Measurements from ENCODE around the gene TXK. TPM values are rescaled to one million over a fixed set of nuclear protein-coding genes. Genes with fewer than 3 reads are reported as not detected.

Gene TXK
- total RNA-seq, 1 experiment from 2014 or later: not detected

DNA sequence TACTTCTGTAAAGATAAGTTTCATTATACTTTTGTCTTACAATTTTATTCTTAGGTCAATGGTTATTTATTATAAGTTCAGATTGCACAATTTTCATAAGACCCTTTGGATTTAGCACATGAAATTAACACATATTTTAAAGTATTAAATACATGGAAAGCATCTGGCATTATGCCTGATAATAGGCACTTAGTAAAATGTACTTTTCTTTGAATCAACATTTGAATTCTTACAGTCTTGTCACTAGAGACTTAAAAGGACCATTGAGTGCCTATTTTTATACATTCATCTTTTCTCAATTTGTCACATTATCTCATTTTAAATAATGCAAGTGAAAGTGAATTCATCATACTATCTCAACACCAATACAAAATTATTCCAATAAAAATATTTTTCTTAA is 94.5 kb downstream of the TXK start:
- H3K79me2 ChIP-seq (ENCODE audit: low read length): no peaks in the 10 kb centered on the region
- H3K4me3 ChIP-seq (ENCODE audit: low read length): no peak overlapping the region
- no peak overlapping the region for H3K27ac ChIP-seq (ENCODE audit: low read length)
- DNase-seq: peak; percentile 63
- no peaks in the 10 kb centered on the region for H3K36me3 ChIP-seq (ENCODE audit: insufficient read depth, low read length)
- no peaks in the 10 kb centered on the region for H3K9me2 ChIP-seq (replicated peaks; ENCODE audit: insufficient read depth, low read length)
- H3K9me3 ChIP-seq (ENCODE audit: low read length): no peaks in the 10 kb centered on the region
- H3K4me2 ChIP-seq (ENCODE audit: low read depth, low read length, poor library complexity, severe bottlenecking): peak overlapping the region; percentile 28
- no peak overlapping the region for H2AFZ ChIP-seq (ENCODE audit: low read length)
- no peaks in the 10 kb centered on the region for H3K27me3 ChIP-seq (ENCODE audit: low read length)
- H3K9ac ChIP-seq (ENCODE audit: low read length): no peak overlapping the region
- H3K4me1 ChIP-seq (ENCODE audit: low read length): peaks cover 68% of the 10 kb centered on the region
- no peaks in the 10 kb centered on the region for H4K20me1 ChIP-seq (ENCODE audit: insufficient read depth, low read depth, low read length)

GRCh38 chr4:48038666-48039065 is 95.4 kb downstream of the TXK start:
- Histone ChIP-seq H3K27me3 (ENCODE audit: low read length) (no peaks in the 10 kb centered on the region), H4K20me1 (ENCODE audit: insufficient read depth, low read depth, low read length) (no peaks in the 10 kb centered on the region), H3K4me2 (ENCODE audit: low read depth, low read length, poor library complexity, severe bottlenecking) (no peak overlapping the region), H2AFZ (ENCODE audit: low read length) (no peak overlapping the region), H3K9me3 (ENCODE audit: low read length) (no peaks in the 10 kb centered on the region), H3K9ac (ENCODE audit: low read length) (no peak overlapping the region), H3K4me1 (ENCODE audit: low read length) (peaks cover 67% of the 10 kb centered on the region), H3K9me2 (replicated peaks; ENCODE audit: insufficient read depth, low read length) (no peaks in the 10 kb centered on the region), H3K79me2 (ENCODE audit: low read length) (no peaks in the 10 kb centered on the region), H3K36me3 (ENCODE audit: insufficient read depth, low read length) (no peaks in the 10 kb centered on the region), H3K4me3 (ENCODE audit: low read length) (no peak overlapping the region), H3K27ac (ENCODE audit: low read length) (no peak overlapping the region)
- peak; percentile 39 for DNase-seq

DNA sequence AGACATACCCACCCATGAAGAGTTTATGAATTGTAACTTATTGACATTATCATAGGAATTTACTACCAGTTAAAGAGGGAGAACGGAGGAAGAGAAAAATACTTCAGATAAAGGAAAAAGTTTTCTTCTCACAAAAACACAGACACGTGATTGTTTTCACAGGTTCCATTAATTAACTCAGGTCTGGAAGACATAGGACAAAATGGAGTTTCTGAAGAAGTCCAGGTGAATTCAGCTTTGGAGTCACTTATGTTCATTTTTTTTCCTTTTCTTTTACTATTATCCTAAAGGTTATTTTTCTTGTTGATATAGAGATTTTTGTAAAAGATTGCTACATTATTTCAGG is 97.0 kb downstream of the TXK start:
- Histone ChIP-seq H3K9ac (ENCODE audit: low read length) (no peak overlapping the region), H3K4me3 (ENCODE audit: low read length) (no peak overlapping the region), H3K4me1 (ENCODE audit: low read length) (peaks cover 63% of the 10 kb centered on the region), H2AFZ (ENCODE audit: low read length) (peak overlapping the region; percentile 3; the same call in 1 of the 2 replicates), H4K20me1 (ENCODE audit: insufficient read depth, low read depth, low read length) (no peaks in the 10 kb centered on the region), H3K4me2 (ENCODE audit: low read depth, low read length, poor library complexity, severe bottlenecking) (peak overlapping the region; percentile 54), H3K27me3 (ENCODE audit: low read length) (no peaks in the 10 kb centered on the region), H3K9me2 (replicated peaks; ENCODE audit: insufficient read depth, low read length) (no peaks in the 10 kb centered on the region), H3K9me3 (ENCODE audit: low read length) (no peaks in the 10 kb centered on the region), H3K36me3 (ENCODE audit: insufficient read depth, low read length) (no peaks in the 10 kb centered on the region), H3K79me2 (ENCODE audit: low read length) (no peaks in the 10 kb centered on the region), H3K27ac (ENCODE audit: low read length) (peak overlapping the region; percentile 80)
- DNase-seq: no peak

GRCh38 chr4:48035952-48036351 is 98.1 kb downstream of the TXK start:
- peak overlapping the region; percentile 80 for H3K27ac ChIP-seq (ENCODE audit: low read length)
- no peak overlapping the region for H3K9ac ChIP-seq (ENCODE audit: low read length)
- peak overlapping the region; percentile 54 for H3K4me2 ChIP-seq (ENCODE audit: low read depth, low read length, poor library complexity, severe bottlenecking)
- H3K79me2 ChIP-seq (ENCODE audit: low read length): no peaks in the 10 kb centered on the region
- H3K36me3 ChIP-seq (ENCODE audit: insufficient read depth, low read length): no peaks in the 10 kb centered on the region
- H3K27me3 ChIP-seq (ENCODE audit: low read length): no peaks in the 10 kb centered on the region
- H3K4me1 ChIP-seq (ENCODE audit: low read length): peaks cover 63% of the 10 kb centered on the region
- H2AFZ ChIP-seq (ENCODE audit: low read length): no peak overlapping the region
- no peaks in the 10 kb centered on the region for H4K20me1 ChIP-seq (ENCODE audit: insufficient read depth, low read depth, low read length)
- no peak for DNase-seq
- H3K9me3 ChIP-seq (ENCODE audit: low read length): no peaks in the 10 kb centered on the region
- 0 out of 2 replicates have a peak overlapping the region, but pooled peaks have one; percentile 19 for H3K4me3 ChIP-seq (ENCODE audit: low read length)
- H3K9me2 ChIP-seq (replicated peaks; ENCODE audit: insufficient read depth, low read length): no peaks in the 10 kb centered on the region

GRCh38 chr4:48033825-48034413 is 100.1 kb downstream of the TXK start:
- H3K4me3 ChIP-seq (ENCODE audit: low read length): no peak overlapping the region
- no peak overlapping the region for H3K4me2 ChIP-seq (ENCODE audit: low read depth, low read length, poor library complexity, severe bottlenecking)
- no peaks in the 10 kb centered on the region for H3K9me3 ChIP-seq (ENCODE audit: low read length)
- H3K36me3 ChIP-seq (ENCODE audit: insufficient read depth, low read length): no peaks in the 10 kb centered on the region
- no peaks in the 10 kb centered on the region for H3K9me2 ChIP-seq (replicated peaks; ENCODE audit: insufficient read depth, low read length)
- no peaks in the 10 kb centered on the region for H4K20me1 ChIP-seq (ENCODE audit: insufficient read depth, low read depth, low read length)
- H2AFZ ChIP-seq (ENCODE audit: low read length): no peak overlapping the region
- H3K79me2 ChIP-seq (ENCODE audit: low read length): no peaks in the 10 kb centered on the region
- no peaks in the 10 kb centered on the region for H3K27me3 ChIP-seq (ENCODE audit: low read length)
- H3K9ac ChIP-seq (ENCODE audit: low read length): no peak overlapping the region
- H3K4me1 ChIP-seq (ENCODE audit: low read length): peaks cover 54% of the 10 kb centered on the region
- DNase-seq: peak; percentile 91
- H3K27ac ChIP-seq (ENCODE audit: low read length): no peak overlapping the region

- Histone ChIP-seq H3K36me3 (ENCODE audit: insufficient read depth, low read length) (no peaks in the 10 kb centered on the region), H3K4me1 (ENCODE audit: low read length) (peaks cover 59% of the 10 kb centered on the region), H4K20me1 (ENCODE audit: insufficient read depth, low read depth, low read length) (no peaks in the 10 kb centered on the region), H3K27ac (ENCODE audit: low read length) (no peak overlapping the region), H3K27me3 (ENCODE audit: low read length) (no peaks in the 10 kb centered on the region), H3K9me2 (replicated peaks; ENCODE audit: insufficient read depth, low read length) (no peaks in the 10 kb centered on the region), H3K4me3 (ENCODE audit: low read length) (no peak overlapping the region), H3K9me3 (ENCODE audit: low read length) (no peaks in the 10 kb centered on the region), H2AFZ (ENCODE audit: low read length) (no peak overlapping the region), H3K4me2 (ENCODE audit: low read depth, low read length, poor library complexity, severe bottlenecking) (no peak overlapping the region), H3K9ac (ENCODE audit: low read length) (no peak overlapping the region), H3K79me2 (ENCODE audit: low read length) (no peaks in the 10 kb centered on the region)
- DNase-seq: no peak
These were observed 100.6 kb downstream of the TXK start for GRCh38 chr4:48033412-48033811.

DNA sequence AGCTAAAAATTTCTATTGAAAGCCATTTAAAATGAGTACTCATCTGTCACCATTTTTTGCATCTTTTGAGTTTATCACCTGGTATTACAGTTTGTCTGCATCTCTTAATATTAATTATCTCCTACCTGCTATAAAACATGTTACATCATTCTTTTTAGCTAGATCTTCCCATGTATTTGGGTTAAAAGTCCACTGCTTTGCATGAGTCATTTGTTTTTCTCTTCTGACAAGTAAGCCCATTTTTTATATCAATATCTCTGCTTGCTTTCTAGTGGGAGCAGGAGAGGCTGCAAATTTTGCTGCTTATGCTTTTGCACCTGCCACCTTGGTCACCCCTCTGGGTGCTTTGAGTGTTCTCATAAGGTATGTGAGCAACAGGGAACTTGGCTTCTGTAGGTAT is 101.3 kb downstream of the TXK start:
- no peaks in the 10 kb centered on the region for H3K27me3 ChIP-seq (ENCODE audit: low read length)
- H3K9me2 ChIP-seq (replicated peaks; ENCODE audit: insufficient read depth, low read length): no peaks in the 10 kb centered on the region
- no peaks in the 10 kb centered on the region for H3K36me3 ChIP-seq (ENCODE audit: insufficient read depth, low read length)
- H3K27ac ChIP-seq (ENCODE audit: low read length): no peak overlapping the region
- H3K9me3 ChIP-seq (ENCODE audit: low read length): no peaks in the 10 kb centered on the region
- no peak for DNase-seq
- no peak overlapping the region for H3K9ac ChIP-seq (ENCODE audit: low read length)
- H3K79me2 ChIP-seq (ENCODE audit: low read length): no peaks in the 10 kb centered on the region
- H3K4me2 ChIP-seq (ENCODE audit: low read depth, low read length, poor library complexity, severe bottlenecking): no peak overlapping the region
- no peak overlapping the region for H3K4me3 ChIP-seq (ENCODE audit: low read length)
- H2AFZ ChIP-seq (ENCODE audit: low read length): no peak overlapping the region
- no peaks in the 10 kb centered on the region for H4K20me1 ChIP-seq (ENCODE audit: insufficient read depth, low read depth, low read length)
- H3K4me1 ChIP-seq (ENCODE audit: low read length): peaks cover 60% of the 10 kb centered on the region

GRCh38 chr4:48031802-48032525 is 102.1 kb downstream of the TXK start:
- peaks cover 52% of the 10 kb centered on the region for H3K4me1 ChIP-seq (ENCODE audit: low read length)
- DNase-seq: no peak
- H3K9ac ChIP-seq (ENCODE audit: low read length): no peak overlapping the region
- H3K27ac ChIP-seq (ENCODE audit: low read length): no peak overlapping the region
- no peaks in the 10 kb centered on the region for H3K9me3 ChIP-seq (ENCODE audit: low read length)
- no peak overlapping the region for H2AFZ ChIP-seq (ENCODE audit: low read length)
- H3K4me2 ChIP-seq (ENCODE audit: low read depth, low read length, poor library complexity, severe bottlenecking): no peak overlapping the region
- H3K27me3 ChIP-seq (ENCODE audit: low read length): no peaks in the 10 kb centered on the region
- no peaks in the 10 kb centered on the region for H3K36me3 ChIP-seq (ENCODE audit: insufficient read depth, low read length)
- no peaks in the 10 kb centered on the region for H4K20me1 ChIP-seq (ENCODE audit: insufficient read depth, low read depth, low read length)
- no peak overlapping the region for H3K4me3 ChIP-seq (ENCODE audit: low read length)
- H3K9me2 ChIP-seq (replicated peaks; ENCODE audit: insufficient read depth, low read length): no peaks in the 10 kb centered on the region
- no peaks in the 10 kb centered on the region for H3K79me2 ChIP-seq (ENCODE audit: low read length)
